ENCODE results near the gene HNRNPH1.

The HNRNPH1 gene

DNA sequence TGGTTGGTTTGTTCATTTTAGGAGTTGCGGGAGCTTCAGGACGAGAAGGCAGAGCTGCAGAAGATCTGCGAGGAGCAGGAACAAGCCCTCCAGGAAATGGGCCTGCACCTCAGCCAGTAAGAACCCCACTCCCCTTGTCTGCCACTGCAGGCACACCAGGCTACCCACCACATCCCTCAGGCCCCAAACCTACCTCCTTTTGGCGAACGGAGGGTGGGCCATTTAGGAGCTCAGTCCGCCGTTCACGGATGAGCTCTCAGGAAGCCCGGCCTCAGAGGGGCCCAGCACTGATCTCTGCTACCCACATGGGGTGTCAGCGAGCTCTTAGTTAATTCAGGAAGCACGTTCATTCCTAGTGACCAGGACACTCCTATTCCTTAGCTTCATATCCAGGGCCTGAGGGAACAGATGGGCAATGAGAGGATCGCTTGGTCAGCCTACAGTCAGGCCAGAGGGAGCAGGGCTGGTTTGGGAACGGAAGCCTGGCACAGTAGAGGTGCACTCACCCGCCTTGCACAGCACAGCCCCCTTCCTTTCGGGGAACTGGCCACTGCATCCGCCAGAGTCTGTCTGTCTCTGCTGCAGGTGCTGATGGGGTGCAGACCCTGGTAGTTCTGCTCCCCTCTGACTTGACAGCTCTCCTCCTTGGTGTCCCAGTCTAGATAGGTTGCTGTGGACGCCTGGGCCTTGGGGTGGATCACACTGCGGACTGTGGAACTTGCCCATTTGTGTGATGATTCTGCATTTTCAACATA lies 21.4 kb downstream of the HNRNPH1 start:
- DNase-seq, result no peak

DNA sequence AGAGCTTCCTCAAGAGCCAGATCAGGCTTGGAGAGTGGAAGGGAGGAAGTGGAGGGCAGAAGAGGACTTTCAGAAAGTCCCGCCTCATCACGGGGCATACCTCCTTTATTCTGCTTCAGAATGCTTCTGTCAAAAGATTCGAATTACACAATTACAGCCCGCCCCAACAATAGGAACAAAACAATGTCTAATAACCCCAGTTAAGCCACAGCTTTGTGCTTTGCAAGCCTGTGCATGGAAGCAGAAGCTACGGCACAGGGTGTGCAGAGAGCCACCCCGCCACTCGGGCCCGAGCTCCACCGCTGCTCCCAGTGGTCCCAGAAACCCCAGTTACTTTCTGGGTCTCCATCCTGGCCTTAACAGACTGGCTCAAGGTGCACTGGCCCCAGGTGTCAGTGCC lies 23.5 kb downstream of the HNRNPH1 start:
- no peak for DNase-seq

DNA sequence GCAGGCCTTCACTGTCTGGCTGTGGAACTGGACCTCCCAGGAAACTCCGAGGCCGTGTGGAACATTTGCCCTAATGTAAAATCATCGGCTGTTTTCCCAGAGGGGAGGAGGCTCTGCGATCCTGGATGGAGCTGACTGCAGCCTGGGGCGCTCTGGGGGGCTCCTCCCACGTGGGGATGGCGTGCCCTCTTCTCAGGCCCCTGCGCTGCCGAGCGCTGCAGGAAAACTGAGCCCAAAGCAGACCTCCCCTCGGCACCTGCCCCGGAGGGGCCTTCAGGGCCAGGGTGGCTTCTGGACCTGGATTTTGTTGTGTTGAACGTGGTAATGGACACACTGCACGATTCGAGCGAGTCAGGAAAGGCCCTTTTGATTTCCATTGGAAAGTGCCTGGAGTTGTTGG lies 23.9 kb downstream of the HNRNPH1 start:
- no peak for DNase-seq

DNA sequence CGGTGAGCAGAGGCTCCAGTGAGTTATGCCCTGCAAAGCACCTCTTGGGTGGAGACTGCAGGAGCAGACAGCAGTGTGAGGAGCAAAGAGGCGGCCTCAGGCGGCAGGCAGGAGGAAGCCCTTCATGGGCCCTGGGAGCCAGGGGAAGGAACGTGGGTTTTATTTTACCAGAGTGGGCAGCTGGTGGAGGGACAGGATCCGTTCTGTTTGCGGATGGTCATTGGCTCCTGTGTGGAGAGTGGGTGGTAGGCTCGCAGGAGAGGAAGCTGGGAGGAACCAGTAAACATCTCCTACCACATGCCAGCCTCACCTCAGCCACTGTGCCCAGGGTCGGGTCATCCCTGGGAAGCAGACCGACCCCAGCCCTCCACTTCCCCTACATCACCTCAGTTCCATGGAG lies 24.4 kb downstream of the HNRNPH1 start:
- no peak for DNase-seq

DNA sequence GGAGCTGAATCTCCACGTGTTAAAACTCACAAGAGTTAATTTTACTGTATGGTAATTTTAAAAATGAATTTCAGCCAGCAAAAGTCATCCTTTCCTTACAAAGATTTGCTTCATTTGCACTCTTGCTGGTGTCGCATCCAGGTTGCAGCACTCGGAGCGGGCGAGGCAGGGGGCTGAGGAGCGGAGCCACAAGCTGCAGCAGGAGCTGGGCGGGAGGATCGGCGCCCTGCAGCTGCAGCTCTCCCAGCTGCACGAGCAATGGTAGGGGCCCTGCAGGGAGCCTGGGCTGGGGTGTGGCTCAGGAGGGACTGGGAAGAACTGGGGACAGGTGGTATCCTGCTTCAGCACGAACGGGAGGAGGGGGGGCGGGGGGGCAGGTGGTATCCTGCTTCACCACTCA lies 27.1 kb downstream of the HNRNPH1 start:
- no peak for DNase-seq

DNA sequence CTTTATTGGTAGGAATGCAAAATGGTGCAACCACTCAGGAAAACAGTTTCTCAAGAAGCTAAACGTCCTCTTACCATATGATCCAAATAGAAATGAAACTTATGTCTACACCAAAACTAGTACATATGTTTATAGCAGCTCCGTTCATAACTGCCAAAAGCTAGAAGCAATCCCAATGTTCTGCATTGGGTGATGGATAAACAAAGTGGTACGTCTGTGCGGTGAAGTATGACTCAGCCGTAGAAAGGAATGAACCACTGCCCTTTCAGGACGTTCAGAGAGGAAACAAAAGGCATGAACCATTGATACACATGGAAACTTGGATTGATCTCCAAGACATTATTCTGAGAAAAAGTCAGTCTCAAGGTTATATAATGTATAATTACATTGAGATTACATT lies 27.6 kb downstream of the HNRNPH1 start:
- no peak for DNase-seq

DNA sequence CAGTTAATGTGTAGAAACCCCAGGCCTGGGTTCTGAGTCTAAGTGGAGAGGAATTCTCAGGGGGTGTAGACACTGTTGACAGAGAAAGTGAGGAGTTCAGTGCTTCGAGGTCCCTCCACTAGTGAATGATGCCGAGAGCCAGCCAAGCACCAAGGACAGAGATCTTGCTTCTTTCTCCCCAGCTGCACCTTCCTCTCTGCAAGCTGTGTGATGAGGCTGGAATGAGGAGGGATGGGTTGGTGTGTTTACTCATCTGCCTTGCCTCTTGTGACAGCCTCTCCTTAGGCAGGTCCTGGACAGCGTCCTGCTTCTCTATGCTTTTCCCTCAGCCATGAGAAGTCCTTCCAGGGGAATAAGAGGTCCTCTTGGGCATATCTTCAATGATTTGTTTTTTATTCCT lies 35.3 kb downstream of the HNRNPH1 start:
- no peak for DNase-seq

DNA sequence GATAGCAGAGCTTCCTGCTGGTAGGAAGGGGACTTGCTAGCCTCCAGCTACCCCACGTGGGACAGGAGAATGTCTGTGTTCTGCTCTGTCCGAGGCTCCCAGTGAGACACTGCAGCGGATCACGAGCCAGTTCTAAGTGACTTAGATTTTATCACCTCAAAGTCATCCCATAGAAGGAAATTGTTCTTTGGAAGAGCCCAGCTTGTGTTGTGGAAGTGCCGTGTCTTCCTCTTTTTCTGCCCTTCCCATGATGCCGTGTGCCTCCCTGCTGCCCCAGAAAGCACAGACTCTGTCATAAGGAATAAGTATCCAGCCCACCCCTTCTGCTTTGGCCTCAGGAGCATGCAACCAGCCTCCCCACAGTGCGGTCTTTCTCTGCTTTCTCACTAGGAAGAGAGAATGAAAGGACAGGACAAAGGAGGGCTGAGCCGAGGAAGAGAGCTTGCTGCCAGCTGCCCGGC lies 37.5 kb downstream of the HNRNPH1 start:
- no peak for DNase-seq

DNA sequence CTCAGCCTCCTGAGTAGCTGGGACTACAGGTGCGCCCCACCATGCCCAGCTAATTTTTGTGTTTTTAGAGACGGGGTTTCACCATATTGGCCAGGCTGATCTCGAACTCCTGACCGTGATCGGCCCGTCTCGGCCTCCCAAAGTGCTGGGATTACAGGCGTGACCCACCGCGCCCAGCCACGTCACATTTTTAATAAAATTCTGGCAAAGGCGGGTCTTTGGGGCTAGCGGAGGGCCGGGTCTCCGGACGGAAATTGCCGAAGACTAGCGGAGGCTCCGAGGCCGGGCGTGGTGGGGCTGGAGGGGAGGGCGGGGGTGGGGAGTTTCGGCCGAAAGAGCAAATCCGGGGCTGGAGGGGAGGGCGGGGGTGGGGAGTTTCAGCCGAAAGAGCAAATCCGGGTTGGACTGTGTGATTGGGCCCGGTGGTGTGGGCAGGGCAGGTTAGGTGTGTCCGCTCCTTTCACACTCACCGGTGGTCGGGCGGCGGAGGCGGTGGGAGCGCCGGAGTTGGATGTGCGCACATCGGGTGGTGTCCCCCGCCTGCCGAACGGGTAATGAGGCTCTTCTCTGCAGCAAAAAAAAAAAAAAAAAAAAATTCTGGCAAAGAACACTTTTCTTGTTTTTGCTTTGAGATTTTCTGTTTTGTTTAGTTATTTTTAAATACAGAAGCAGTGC lies 46.0 kb downstream of the HNRNPH1 start:
- DNase-seq, result no peak

DNA sequence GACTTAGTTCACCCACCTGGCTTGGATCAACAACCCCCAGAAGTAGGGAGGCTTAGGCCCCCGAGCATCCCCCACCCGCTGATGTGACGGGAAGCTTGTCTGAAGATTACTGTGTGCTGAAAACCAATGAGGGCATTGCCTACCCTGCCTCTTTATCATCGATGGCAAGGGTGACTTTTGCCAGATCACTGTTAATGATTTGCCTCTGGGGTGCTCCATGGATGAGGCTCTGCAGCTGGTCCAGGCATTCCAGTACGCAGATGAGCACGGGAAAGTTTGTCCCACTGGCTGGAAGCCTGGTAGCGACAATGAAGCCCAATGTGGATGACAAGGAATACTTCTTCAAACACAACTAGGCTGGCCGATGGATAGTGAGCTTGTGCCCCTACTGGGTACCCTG lies 51.1 kb downstream of the HNRNPH1 start:
- no peak for DNase-seq

DNA sequence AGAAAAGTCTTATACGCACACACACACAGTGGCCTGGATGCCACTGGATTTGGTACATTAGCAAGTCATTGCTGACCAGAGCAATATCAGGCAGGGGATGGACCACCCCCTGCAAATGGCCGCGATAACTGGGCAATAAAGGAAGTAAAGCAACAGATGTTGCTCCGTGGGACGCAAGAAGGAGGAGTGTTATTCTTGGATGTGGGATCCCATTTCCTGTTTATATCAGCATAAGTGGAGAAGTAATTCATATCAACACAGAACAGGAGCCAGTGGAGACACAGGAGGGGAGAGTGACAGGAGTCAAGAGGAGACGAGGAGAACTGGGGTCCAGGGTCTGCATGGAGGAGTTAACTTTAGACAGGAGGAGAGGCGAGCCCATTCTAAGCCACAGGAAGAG lies 54.8 kb downstream of the HNRNPH1 start:
- no peak for DNase-seq

DNA sequence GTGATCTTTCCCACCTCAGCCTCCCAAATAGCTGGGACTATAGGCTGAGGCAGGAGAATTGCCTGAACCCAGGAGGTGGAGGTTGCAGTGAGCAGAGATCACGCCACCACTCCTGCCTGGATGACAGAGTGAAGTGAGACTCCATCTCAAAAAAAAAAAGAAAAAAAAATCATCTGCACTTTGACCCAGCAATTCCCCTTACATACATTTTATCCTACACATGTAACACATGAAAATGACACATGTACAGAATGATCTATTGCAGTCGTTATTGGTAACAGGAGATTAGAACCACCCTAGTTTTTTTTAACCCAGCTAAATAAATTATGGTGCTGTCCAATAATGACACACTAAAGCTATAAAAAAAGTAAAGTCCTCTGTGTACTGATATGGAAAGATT lies 58.9 kb downstream of the HNRNPH1 start:
- DNase-seq, result no peak

Data from NCI-H1048 (cell line).